ENCODE measurements around the gene IMMP2L.
"Not testable (repeated sequence)": the region's sequence is repeated elsewhere in the genome, so short reads cannot be mapped to it uniquely, and the experiment has no call there.

Gene IMMP2L

DNA sequence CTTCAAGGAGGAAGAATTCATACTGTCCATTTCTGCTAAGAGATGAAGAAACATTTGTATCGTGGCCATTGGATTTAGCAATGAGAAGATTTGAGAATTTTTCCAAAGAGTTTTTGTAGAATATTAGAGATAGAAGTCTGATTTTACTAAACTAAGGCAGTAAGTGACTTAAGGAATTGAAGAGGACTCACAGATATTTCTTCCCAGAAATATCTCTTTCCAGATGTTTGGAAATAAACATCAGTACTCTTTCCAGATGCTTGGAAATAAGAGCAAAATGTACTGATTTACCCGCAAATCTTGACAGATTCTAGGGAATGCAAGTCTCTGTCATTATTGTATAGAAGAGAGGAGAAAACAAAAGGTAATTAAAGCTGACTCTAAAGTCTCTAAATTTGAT, 91.3 kb downstream of the IMMP2L start:
- no peak overlapping the region for H3K4me3 Mint-ChIP-seq
- no peaks in the 10 kb centered on the region for H3K4me1 Mint-ChIP-seq
- H3K36me3 Mint-ChIP-seq (ENCODE audit: low read depth): peaks cover 8% of the 10 kb centered on the region
- no peak overlapping the region for H3K27ac Mint-ChIP-seq
- H3K9me3 Mint-ChIP-seq: peaks cover 14% of the 10 kb centered on the region
- TF ChIP-seq, protein P1, sequence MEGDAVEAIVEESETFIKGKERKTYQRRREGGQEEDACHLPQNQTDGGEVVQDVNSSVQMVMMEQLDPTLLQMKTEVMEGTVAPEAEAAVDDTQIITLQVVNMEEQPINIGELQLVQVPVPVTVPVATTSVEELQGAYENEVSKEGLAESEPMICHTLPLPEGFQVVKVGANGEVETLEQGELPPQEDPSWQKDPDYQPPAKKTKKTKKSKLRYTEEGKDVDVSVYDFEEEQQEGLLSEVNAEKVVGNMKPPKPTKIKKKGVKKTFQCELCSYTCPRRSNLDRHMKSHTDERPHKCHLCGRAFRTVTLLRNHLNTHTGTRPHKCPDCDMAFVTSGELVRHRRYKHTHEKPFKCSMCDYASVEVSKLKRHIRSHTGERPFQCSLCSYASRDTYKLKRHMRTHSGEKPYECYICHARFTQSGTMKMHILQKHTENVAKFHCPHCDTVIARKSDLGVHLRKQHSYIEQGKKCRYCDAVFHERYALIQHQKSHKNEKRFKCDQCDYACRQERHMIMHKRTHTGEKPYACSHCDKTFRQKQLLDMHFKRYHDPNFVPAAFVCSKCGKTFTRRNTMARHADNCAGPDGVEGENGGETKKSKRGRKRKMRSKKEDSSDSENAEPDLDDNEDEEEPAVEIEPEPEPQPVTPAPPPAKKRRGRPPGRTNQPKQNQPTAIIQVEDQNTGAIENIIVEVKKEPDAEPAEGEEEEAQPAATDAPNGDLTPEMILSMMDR (IDR thresholded peaks at IDR 0.05; ENCODE audit: unreplicated experiment in 3 of 3): no peak
- no peaks in the 10 kb centered on the region for H3K27me3 Mint-ChIP-seq (ENCODE audit: low read depth)

DNA sequence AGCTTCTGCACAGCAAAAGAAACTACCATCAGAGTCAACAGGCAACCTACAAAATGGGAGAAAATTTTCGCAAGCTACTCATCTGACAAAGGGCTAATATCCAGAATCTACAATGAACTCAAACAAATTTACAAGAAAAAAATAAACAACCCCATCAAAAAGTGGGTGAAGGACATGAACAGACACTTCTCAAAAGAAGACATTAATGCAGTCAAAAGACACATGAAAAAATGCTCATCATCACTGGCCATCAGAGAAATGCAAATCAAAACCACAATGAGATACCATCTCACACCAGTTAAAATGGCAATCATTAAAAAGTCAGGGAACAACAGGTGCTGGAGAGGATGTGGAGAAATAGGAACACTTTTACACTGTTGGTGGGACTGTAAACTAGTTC, 92.4 kb downstream of the IMMP2L start:
- not testable (repeated sequence) for H3K4me1 Mint-ChIP-seq; H3K27ac Mint-ChIP-seq; H3K27me3 Mint-ChIP-seq (ENCODE audit: low read depth); H3K36me3 Mint-ChIP-seq (ENCODE audit: low read depth); H3K4me3 Mint-ChIP-seq
- H3K9me3 Mint-ChIP-seq: peaks cover 14% of the 10 kb centered on the region

DNA sequence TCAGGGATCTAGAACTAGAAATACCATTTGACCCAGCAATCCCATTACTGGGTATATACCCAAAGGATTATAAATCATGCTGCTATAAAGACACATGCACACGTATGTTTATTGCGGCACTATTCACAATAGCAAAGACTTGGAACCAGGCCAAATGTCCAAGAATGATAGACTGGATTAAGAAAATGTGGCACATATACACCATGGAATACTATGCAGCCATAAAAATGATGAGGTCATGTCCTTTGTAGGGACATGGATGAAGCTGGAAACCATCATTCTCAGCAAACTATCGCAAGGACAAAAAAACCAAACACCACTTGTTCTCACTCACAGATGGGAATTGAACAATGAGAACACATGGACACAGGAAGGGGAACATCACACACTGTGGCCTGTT, 96.5 kb downstream of the IMMP2L start:
- not testable (repeated sequence) for H3K4me1 Mint-ChIP-seq; H3K27me3 Mint-ChIP-seq (ENCODE audit: low read depth); H3K27ac Mint-ChIP-seq; H3K4me3 Mint-ChIP-seq; H3K36me3 Mint-ChIP-seq (ENCODE audit: low read depth)
- peaks cover 11% of the 10 kb centered on the region for H3K9me3 Mint-ChIP-seq

DNA sequence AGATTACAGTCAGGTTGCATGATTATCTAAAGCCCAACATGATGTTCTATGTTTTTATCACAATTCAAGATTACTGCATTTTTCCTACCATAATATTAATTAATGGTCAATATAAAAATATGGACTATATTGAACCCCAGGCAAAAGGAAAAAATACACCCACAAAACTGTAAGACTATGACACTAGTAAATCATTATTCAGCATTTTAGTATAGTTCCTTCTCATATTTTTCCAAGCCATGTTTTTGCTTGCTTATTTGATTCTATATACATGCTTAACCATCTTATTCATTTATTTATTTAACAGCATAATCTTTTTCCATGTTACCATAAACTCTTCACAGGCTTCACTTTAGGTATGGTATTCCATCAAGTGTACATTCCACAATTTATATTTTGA, 101.6 kb downstream of the IMMP2L start:
- H3K27me3 Mint-ChIP-seq (ENCODE audit: low read depth): no peaks in the 10 kb centered on the region
- H3K4me1 Mint-ChIP-seq: peaks cover 10% of the 10 kb centered on the region
- H3K36me3 Mint-ChIP-seq (ENCODE audit: low read depth): no peaks in the 10 kb centered on the region
- no peak overlapping the region for H3K27ac Mint-ChIP-seq
- TF ChIP-seq, protein P1 (IDR thresholded peaks at IDR 0.05; ENCODE audit: unreplicated experiment in 3 of 3): no peak
- H3K9me3 Mint-ChIP-seq: no peaks in the 10 kb centered on the region
- no peak overlapping the region for H3K4me3 Mint-ChIP-seq

DNA sequence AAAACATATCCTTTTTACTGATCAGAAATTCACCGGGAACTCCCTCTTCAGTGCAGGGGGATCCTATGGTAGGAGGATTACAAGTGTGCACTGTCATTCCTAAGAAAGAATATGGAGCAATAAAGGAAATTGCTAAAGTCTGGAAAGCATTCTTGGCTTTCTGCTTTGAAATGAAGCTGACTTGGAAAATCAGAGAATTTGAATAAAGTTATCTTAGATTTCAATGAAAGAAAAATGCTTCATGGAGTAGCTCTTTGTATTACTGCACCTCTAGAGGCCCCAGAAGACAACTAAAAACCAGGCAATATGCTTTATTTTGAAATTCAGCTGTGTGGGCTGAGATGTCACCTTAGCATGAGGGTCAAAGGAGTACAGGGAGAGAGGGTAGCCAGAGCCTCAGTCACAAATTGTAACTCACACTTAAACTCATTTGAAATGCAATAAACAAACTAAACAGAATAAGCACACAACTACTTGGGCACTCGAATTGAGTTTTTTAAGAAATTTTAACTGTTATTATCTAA, 102.5 kb downstream of the IMMP2L start:
- Mint-ChIP-seq H3K27me3 (ENCODE audit: low read depth) (no peaks in the 10 kb centered on the region), H3K4me3 (no peak overlapping the region), H3K27ac (peak overlapping the region; percentile 2 to 50 (median 35)), H3K9me3 (no peaks in the 10 kb centered on the region), H3K36me3 (ENCODE audit: low read depth) (no peaks in the 10 kb centered on the region), H3K4me1 (peaks cover 10% of the 10 kb centered on the region)
- TF ChIP-seq, protein P1 (IDR thresholded peaks at IDR 0.05; ENCODE audit: unreplicated experiment in 3 of 3): no peak

DNA sequence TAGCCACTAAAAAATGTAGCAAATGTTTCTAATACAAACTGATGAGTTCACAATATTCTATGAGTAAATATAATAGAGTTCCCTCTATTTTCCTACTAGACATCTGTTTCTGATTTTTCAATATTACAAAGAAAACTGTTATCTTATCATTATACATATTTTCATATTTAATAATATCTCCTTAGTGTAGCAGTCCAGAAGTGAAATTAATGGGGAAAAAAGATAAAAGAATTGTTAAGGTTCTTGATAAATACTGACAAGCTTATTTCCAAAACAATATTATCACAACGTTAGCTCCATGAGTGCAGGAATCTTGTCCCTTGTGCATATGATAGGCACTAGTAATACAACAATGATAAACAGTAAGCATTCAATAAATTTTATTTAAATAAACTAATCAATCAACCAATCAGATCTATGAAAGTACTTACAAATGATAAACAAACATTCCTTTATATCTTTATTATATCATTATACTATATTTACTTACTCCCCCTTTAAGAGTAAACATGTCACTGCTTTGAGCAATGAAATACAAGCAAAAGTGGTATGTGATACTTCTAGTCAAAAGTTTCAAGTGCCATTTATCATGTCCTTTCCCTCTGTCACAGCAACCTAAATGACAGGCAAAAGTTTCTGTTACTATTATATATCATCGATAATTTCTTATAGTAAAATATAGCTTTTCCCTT, 103.1 kb downstream of the IMMP2L start:
- Mint-ChIP-seq H3K9me3 (no peaks in the 10 kb centered on the region), H3K4me1 (peaks cover 10% of the 10 kb centered on the region), H3K27ac (peak overlapping the region in 1 of 3 experiments; percentile 50), H3K4me3 (no peak overlapping the region), H3K36me3 (ENCODE audit: low read depth) (no peaks in the 10 kb centered on the region), H3K27me3 (ENCODE audit: low read depth) (no peaks in the 10 kb centered on the region)
- TF ChIP-seq, protein P1 (IDR thresholded peaks at IDR 0.05; ENCODE audit: unreplicated experiment in 3 of 3): no peak

DNA sequence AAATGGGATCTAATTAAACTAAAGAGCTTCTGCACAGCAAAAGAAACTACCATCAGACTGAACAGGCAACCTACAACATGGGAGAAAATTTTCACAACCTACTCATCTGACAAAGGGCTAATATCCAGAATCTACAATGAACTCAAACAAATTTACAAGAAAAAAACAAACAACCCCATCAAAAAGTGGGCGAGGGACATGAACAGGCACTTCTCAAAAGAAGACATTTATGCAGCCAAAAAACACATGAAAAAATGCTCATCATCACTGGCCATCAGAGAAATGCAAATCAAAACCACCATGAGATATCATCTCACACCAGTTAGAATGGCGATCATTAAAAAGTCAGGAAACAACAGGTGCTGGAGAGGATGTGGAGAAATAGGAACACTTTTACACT, 111.6 kb downstream of the IMMP2L start:
- not testable (repeated sequence) for H3K4me3 Mint-ChIP-seq; H3K27me3 Mint-ChIP-seq (ENCODE audit: low read depth); H3K9me3 Mint-ChIP-seq; H3K27ac Mint-ChIP-seq; H3K36me3 Mint-ChIP-seq (ENCODE audit: low read depth); H3K4me1 Mint-ChIP-seq

DNA sequence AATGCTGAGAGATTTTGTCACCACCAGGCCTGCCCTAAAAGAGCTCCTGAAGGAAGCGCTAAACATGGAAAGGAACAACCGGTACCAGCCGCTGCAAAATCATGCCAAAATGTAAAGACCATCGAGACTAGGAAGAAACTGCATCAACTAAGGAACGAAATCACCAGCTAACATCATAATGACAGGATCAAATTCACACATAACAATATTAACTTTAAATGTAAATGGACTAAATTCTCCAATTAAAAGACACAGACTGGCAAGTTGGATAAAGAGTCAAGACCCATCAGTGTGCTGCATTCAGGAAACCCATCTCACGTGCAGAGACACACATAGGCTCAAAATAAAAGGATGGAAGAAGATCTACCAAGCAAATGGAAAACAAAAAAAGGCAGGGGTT, 114.8 kb downstream of the IMMP2L start:
- not testable (repeated sequence) for H3K27ac Mint-ChIP-seq; H3K4me3 Mint-ChIP-seq; H3K4me1 Mint-ChIP-seq; H3K9me3 Mint-ChIP-seq; H3K27me3 Mint-ChIP-seq (ENCODE audit: low read depth); H3K36me3 Mint-ChIP-seq (ENCODE audit: low read depth)
